ENCODE results near the gene PHKA2.

PHKA2 gene

DNA sequence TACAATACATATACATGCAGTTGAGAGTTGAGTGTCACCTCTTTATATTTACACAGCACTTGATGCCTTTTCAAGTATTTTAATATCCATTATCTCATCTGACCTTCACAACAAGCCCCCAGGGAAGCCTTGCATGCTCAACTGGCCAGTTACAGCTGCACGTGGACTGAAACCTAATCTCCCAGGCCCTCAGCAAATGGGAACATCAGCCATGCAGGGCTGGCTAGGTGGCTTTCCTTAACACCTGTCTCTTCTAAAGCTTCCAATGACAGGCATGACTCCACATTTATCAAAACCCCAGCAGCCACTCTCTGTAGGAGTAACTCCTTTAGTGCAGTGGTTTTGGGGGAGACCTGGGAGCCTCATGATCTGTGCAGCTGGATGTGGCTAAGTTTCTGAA, 56.4 kb downstream of the PHKA2 start:
- DNase-seq: no peak

DNA sequence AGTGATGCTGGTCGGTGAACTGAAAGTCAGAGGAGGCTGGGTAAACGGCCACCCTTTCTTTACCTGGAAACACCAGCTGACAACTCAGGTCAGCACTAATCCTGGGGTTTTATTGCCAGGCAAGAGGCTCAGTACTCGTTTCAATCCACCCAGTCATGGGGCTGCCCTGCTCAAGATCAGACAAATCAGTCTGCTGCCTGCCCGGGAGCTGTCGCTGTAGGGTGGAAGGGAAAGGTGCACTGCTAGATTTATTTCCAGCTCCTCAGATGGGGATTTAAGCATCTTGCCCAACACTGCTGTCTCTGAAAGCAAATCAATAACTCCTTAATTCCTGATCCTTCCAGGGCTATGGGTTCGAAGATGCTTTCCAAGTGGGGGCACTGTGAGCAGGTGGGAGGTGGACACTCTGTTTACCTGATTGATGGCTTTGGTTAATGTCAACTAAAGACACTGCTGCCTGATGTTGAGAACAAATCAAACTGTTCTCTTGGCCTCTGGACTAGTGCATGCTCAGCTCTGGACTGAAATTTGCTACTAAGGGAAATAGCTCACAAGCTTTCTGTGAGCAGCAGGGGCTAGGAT, 59.3 kb downstream of the PHKA2 start:
- DNase-seq: no peak

- no peak for DNase-seq
Observed at GRCh38 chrX:18920566-18920965, 63.3 kb downstream of the PHKA2 start.

DNA sequence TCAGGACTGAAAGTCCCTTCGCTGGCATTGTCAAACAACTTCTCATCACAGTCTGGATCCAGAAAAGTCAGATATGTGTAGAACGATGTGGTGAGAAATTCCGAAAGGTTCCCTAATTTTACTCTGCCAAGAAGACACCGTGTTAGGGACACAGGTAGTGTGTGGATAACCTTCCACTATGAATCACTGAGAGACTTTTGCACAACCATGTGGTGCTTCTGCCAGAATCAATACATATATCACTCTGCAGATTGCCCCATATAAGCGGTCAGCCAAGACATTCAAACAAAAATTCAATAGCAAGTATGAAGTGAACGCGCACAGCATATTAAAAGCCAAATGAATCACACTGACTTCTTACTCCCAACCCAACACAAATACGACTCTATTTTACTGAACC, 63.8 kb downstream of the PHKA2 start:
- no peak for DNase-seq

DNA sequence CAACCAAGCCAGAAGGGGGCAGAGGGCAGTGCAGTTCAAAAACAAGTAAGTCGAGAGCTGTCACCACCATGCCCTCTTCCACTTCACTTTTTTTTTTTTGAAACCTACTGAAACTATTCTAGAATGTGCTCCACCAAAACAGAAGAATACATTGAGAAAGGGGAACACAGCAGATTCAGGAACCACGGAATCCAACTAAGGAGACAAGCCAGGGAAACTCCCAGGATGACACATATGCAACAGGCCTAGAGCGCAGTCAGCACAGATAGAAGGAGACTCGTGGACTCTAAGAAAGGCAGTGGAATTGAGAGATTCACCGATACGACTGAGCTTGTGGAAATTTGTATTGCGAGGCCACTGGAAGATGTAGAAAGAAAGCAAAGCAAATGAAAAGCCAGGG, 66.1 kb downstream of the PHKA2 start:
- DNase-seq: peak; percentile 65 to 82

DNA sequence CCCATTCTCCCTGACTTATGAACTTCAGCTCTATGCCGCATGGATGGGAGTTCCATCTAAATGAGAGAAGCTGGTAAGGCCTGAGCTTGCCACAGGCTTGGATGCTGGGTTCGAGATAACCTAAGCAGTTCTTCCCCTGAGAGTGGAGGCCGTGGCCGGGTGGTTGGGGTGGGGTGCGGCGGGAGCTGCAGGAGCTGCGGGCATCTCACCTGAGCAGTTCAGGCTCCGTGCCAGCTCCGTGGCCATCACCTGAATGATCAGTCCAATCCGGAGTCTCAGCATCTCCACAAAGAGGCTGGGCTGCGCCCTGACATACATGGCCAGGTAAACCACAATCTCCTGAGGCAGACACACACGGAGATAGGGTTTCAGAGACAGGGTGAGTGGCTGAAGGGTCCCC, 77.6 kb downstream of the PHKA2 start:
- DNase-seq: no peak

DNA sequence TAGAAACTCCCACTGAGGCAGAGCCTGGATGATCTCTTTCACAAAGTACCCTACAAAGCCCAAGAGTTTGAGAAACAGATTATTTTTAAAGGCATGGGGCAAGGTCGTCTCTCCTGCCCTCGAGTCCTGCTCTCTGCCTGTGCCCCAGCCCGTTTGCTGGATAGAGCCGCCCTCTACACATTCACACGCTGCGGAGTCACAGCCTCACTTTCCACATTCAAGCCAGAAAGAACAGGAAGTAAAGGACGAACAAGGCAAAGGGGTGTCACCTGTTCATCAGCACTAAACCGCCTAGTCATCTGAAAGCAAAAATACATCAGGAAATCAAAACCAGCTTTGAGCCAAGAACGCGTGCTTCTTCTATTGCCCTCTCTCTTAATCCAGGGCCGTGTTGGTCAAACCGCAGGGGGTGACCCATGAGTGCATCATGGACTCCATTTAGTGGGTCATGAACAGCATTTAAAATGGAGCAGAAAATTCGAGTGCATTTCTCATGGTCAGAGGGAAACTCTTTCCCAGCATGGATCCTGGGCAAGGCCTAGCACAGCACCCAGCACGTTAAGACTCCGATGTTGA, 83.4 kb downstream of the PHKA2 start:
- DNase-seq: no peak

DNA sequence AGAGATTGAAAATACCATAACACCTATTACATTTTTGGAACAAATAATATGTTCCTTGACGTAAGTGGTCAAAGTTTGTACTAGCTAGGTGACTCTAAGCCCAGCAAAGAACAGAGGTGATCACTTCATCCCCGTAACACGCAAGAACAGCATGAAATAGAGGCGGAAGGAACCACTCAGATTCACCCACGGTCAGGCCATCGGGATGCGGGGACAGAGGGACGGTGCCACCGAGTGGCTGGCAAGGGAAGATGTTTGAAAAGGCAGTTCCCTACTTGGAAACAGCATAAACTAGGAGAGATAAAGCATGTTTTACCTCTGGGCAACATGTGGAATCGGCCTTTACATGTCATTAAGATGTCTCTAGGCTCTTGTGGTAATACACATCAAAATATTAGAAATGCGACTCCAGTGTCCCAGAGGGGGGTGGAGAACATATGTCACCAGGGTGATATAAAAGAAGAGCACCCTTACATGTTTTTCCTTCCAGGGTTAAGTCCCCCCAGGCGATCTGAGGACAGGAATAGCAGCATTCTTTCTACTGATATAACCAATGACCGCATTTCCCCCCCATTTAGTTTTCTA, 84.0 kb downstream of the PHKA2 start:
- no peak for DNase-seq

- no peak for DNase-seq
Observed at GRCh38 chrX:18898492-18898891, 85.4 kb downstream of the PHKA2 start.

GRCh38 chrX:18898091-18898490, 85.8 kb downstream of the PHKA2 start:
- DNase-seq: no peak

DNA sequence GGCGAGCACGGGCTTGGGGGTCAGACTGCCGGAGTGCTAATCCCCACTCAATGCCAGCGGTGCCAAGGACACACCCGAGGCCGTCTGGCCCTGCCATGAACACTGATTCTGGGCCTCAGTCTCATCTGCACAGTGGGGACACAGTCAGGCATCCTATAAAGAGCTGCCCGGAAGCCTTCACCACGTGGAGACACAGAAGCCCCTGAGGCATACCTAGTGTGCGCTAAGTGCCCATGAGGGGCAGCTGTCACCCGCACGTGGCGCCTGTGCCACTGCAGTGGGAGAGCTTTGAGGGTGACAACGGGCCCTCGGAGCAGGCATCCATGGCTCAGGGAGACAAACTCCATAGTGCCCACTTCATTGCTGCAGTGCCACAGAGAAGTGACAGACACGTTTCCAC, 86.3 kb downstream of the PHKA2 start:
- DNase-seq: no peak

GRCh38 chrX:18896680-18897544, 87.0 kb downstream of the PHKA2 start:
- no peak for DNase-seq

DNA sequence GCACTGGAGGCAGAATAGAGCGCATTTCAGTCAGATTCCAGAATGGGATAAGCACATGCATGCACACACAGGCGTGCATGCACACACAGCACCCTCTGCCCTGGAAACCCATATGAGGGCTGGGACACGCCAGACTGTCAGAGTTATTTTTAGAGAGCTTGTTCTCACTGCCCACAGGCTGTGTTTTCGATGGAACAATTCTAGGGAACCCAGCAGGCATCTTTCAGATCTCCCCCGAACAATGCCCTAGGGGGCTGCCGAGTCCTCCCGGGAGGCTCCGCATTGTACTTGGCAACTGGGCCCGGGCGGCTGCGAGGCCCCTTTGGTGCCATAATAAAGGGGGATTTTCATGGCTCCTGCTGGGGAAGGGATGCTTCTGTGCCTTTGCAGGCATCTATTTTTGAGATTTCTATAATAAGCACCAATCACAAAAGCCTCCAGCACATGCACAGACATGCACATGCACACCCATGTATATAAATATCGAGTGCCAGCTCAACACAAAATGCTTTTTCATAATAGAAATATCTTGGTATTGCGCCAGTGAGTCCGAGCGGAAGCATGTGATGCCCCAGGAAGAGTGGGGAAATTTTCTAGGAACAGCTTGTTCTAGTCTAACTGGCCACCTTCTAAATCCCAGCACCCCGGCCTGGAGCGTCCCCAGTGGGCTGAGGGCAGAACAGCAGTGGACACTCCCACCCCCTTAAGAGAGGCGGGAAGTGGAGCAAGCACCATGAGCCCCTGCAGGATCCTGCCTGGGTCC, 88.5 kb downstream of the PHKA2 start:
- no peak for DNase-seq

DNA sequence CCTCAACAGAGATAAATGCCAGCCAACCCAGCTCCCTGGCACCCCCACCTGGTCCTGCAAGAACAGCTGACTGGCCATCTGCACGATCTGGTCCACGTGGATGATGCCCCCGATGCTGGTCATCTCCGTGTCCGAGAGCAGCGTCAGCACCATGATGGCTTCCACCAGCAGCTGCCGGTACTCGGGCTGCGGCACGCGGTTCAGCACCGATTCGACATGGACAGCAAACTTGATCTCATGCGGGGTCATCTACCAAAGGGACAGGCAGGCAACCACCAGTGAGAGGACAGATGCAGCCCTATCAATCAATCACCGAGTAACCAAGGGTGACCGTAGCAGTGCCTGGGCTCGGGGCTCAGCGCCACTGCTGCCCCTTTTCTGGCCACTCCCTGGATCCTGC, 89.8 kb downstream of the PHKA2 start:
- DNase-seq: no peak

GRCh38 chrX:18893536-18893935, 90.4 kb downstream of the PHKA2 start:
- DNase-seq: no peak

- no peak for DNase-seq
Observed at GRCh38 chrX:18892899-18893298, 91.0 kb downstream of the PHKA2 start.

DNA sequence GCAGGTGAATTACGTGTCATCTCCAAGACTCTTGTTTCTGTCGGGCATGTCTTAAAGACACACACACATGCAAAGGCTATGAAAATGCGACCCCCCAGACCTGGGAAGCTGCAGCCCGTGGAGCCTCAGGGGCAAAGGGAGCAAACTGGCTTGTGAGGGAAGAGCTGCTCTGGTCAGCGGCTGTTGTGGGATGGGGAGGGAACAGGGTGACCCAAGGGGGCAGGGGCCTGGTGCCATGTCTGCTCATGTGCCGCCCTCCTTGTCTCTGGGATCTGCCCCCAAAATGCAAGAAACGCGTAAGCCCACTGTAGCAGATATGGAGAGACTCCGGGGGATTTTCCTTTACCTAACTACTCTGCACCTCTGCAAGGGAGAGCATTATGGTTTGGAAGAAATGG, 92.4 kb downstream of the PHKA2 start:
- DNase-seq: no peak

GRCh38 chrX:18890724-18891547, 93.0 kb downstream of the PHKA2 start:
- DNase-seq: no peak

- DNase-seq: no peak
Observed at GRCh38 chrX:18890049-18890381, 93.9 kb downstream of the PHKA2 start.

DNA sequence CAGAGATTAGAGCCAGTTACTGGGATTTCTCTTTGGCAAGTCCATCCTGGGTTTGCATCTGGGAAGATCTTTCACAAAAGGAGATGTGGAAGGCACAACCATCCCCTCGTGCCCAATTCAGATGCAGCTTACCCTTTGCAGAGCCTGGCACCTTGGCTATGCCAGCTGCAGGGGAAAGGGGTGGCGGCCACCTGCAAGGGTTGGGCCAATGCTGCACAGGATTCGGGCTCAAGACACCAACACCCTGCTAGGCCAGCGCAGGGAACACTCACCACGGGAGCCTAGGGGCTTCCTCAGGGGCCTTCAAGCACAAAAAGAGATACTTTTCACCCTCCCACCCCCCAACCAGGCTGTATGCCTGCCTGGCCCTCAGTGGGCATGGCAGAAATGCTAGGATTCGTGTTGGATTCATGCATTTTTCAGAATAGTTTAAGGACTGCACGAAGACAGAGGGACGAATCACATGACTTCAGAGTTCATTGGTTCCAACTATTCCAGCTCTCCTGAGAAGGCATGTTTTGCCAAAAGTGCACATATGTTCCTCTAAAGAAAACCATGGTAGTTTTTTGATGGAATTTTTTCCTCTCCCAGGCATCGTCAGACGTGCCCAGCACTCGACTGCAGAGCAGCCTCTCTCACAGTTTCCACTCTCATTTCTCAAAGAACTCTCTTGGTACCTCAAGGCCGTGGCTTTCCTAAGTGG, 94.4 kb downstream of the PHKA2 start:
- DNase-seq: no peak

GRCh38 chrX:18888281-18888680, 95.6 kb downstream of the PHKA2 start:
- DNase-seq: no peak

DNA sequence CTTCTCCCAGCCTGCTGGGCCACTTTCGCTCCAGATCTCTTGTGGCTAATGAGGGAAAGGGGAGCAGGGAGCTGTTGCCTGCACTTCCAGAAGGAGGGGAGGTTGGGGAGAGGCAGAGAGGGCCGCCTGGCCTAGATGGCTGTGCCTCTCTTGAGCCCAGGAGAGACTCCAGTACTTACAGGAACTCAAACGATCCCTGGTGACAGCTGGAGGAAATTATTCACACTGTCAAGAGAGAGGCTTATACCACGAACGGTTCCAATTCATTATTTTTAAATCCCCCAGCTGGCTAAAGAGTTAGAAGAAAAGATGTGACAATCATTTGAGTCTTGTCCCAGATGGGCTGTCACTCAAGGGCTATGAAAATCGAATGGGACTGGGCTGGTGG, 96.1 kb downstream of the PHKA2 start:
- no peak for DNase-seq

Measured in inflammatory macrophage treated with lipopolysaccharide for 1 hour (primary cell).